Measurements from ENCODE around the gene FADS1.

- TF ChIP-seq CTCF (IDR thresholded peaks at IDR 0.05; ENCODE audit: low read length), result no peak
- TF ChIP-seq EZH2 (IDR thresholded peaks at IDR 0.05; ENCODE audit: borderline replicate concordance, low read length), result no peak
Measured at GRCh38 chr11:61832754-61833153, 16.0 kb upstream of the FADS1 start.
